ENCODE results near the gene TMEM131.

- no peak for TF ChIP-seq CTCF (IDR thresholded peaks at IDR 0.05)
- TF ChIP-seq POLR2A (IDR thresholded peaks at IDR 0.05), result no peak
- no peak for TF ChIP-seq POLR2AphosphoS5 (IDR thresholded peaks at IDR 0.05; ENCODE audit: insufficient read depth in 1 of 2, low read depth in 1 of 2)
Measured at GRCh38 chr2:97961534-97961933, 34.2 kb downstream of the TMEM131 start.

Data from vagina (tissue), 2 donors.